Activated B cell treated with CpG ODN at 0.5 μM for 24 hours (primary cell): ENCODE data around the gene BCL10. TPM values are rescaled to one million over a fixed set of nuclear protein-coding genes. Genes with fewer than 3 reads are reported as not detected.

Source experiments
- ATAC-seq: fragments of 200-7000 bp; cut with Tn5 transposase; one replicate; pipeline ENCODE4 v1.10.0; 2021; ENCODE audit warnings: low read depth, mild to moderate bottlenecking, moderate library complexity
- CTCF ChIA-PET: fragments of 350-600 bp; sonication (Branson Sonifier 250); formaldehyde crosslinking; loops from one replicate; lab custom pipeline; 2021; ENCODE audit warnings: antibody characterized with exemption; lab: Charles Lee
- POLR2A ChIA-PET: fragments of 350-600 bp; sonication (Branson Sonifier 250); formaldehyde crosslinking; loops from one replicate; lab custom pipeline; 2021; ENCODE audit warnings: antibody characterized with exemption; lab: Charles Lee
- DNase-seq: peaks from one replicate; pipeline ENCODE4 v3.0.0; 2022
- H3K27ac Mint-ChIP-seq: one replicate; pipeline ENCODE4 v1.8.0; 2020; ENCODE audit warnings: mixed read lengths
- H3K27me3 Mint-ChIP-seq: one replicate; pipeline ENCODE4 v1.8.0; 2021; ENCODE audit warnings: mixed read lengths
- H3K36me3 Mint-ChIP-seq: one replicate; pipeline ENCODE4 v1.8.0; 2021; ENCODE audit warnings: low read depth, mixed read lengths
- H3K4me1 Mint-ChIP-seq: one replicate; pipeline ENCODE4 v1.8.0; 2021; ENCODE audit warnings: mixed read lengths
- H3K4me3 Mint-ChIP-seq: one replicate; pipeline ENCODE4 v1.8.0; 2020; ENCODE audit warnings: mild to moderate bottlenecking, mixed read lengths
- H3K9me3 Mint-ChIP-seq: one replicate; pipeline ENCODE4 v1.8.0; 2020; ENCODE audit warnings: mixed read lengths
- intact Hi-C: fragments of 100-400 bp; cut with micrococcal nuclease; formaldehyde crosslinking; loops from one replicate; pipeline ENCODE4 v1.15.1; 2024
- total RNA-seq: library from RNA; stranded (reverse); gene quantifications from 2 replicates; pipeline ENCODE4 v1.2.3, GENCODE V29; 2022
- TF ChIP-seq, protein P1 (sequence below): fragments of 200-600 bp; IDR thresholded peaks from one replicate; pipeline ENCODE4 v1.8.0; 2022; ENCODE audit warnings: antibody characterized with exemption, mild to moderate bottlenecking

BCL10 gene
- total RNA-seq, 1 donor from 2014 or later: 52.5 TPM

DNA sequence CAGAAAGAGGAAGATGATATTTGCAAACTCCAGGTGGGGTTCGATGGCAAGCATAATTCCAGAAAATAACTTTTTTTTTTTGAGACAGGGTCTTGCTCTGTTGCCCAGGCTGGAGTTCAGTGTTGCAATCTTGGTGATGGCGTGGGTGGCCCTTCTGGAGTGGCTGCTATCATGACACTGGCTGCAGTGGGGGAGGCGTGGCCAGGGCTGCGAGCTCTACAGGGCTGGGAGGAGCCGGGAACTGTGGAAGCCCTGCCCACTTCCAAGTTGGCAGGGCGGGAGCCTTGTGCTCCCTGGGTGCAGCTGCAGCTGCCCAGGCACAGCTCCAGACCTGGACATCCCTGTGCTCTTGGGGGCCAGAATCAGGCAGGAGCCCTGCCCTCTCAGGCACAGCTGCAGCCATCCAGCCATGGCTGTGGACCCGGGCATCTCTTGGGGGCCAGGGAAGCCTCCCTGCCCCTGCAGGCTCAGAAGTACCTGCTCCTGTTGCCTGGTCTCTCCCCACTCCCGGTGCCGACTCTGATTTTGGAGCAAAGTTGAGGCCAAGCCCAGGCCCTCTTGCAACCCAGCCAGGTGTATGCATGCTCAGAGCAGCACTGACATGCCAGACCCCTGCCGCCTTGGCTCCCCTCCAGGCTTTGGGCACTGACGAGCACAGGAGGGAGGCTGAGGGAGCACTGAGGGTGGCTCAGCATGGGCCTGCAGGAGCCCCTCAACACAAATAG lies 7.2 kb upstream of the BCL10 start:
- Mint-ChIP-seq H3K27me3 (no peaks in the 10 kb centered on the region), H3K4me1 (peaks cover 11% of the 10 kb centered on the region), H3K27ac (no peak overlapping the region), H3K4me3 (no peak overlapping the region), H3K36me3 (peaks cover 15% of the 10 kb centered on the region), H3K9me3 (no peaks in the 10 kb centered on the region)
- DNase-seq: no peak
- ATAC-seq: no peak
- TF ChIP-seq, protein P1, sequence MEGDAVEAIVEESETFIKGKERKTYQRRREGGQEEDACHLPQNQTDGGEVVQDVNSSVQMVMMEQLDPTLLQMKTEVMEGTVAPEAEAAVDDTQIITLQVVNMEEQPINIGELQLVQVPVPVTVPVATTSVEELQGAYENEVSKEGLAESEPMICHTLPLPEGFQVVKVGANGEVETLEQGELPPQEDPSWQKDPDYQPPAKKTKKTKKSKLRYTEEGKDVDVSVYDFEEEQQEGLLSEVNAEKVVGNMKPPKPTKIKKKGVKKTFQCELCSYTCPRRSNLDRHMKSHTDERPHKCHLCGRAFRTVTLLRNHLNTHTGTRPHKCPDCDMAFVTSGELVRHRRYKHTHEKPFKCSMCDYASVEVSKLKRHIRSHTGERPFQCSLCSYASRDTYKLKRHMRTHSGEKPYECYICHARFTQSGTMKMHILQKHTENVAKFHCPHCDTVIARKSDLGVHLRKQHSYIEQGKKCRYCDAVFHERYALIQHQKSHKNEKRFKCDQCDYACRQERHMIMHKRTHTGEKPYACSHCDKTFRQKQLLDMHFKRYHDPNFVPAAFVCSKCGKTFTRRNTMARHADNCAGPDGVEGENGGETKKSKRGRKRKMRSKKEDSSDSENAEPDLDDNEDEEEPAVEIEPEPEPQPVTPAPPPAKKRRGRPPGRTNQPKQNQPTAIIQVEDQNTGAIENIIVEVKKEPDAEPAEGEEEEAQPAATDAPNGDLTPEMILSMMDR: no peak
- ChIA-PET CTCF (no interaction called here), POLR2A (interaction anchor here (2.3 kb wide), 1 partner anchor 7 kb away, joined by 11 read pairs; the partner anchor contains the start of gene BCL10)
- intact Hi-C loops: no loop called here

DNA sequence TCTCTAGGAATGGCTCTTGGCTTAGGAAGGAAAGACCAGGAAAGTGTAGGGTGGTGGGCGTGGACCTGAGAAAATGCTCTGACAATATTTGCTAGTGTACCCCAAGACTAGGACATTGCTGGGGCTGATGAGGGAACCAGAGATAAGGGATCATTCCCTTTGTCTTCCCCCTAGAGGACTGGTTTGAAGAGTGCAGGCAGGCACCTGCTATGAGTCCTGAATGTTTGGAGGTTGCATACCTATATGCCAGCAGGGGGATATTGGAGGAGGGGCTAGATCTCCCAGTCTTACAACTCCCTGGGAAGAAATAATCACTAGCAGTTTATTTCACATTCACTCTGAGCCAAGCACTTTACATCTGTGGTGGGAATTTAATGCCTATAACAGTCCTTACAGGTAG lies 6.0 kb upstream of the BCL10 start:
- ChIA-PET POLR2A (no interaction called here), CTCF (no interaction called here)
- H3K9me3 Mint-ChIP-seq: no peaks in the 10 kb centered on the region
- intact Hi-C loops: no loop called here
- no peaks in the 10 kb centered on the region for H3K27me3 Mint-ChIP-seq
- peaks cover 15% of the 10 kb centered on the region for H3K36me3 Mint-ChIP-seq
- TF ChIP-seq, protein P1: no peak
- no peak overlapping the region for H3K4me3 Mint-ChIP-seq
- no peak for DNase-seq
- peaks cover 13% of the 10 kb centered on the region for H3K4me1 Mint-ChIP-seq
- no peak overlapping the region for H3K27ac Mint-ChIP-seq
- no peak for ATAC-seq

DNA sequence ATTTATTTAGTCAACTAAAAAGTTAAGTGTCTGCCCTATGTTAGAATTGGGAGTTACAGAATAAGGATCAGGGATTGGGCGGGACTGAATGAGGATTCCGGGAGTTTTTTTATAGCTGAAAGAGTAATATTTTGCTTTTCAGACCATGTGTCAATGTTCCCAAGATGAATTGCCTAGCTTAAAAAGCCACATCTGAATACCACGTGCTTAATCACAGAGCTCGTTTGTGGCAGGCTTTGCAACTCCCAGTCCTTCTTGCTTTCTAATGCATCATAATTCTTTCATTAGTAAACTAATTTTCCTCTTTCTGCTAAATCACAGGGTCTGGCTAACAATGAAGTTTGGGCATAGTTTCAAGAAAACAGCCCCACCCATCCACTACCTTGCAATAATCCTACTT lies 4.2 kb upstream of the BCL10 start:
- H3K27me3 Mint-ChIP-seq: no peaks in the 10 kb centered on the region
- no peak overlapping the region for H3K27ac Mint-ChIP-seq
- intact Hi-C loops: no loop called here
- no peak for DNase-seq
- H3K4me1 Mint-ChIP-seq: peaks cover 22% of the 10 kb centered on the region
- peaks cover 13% of the 10 kb centered on the region for H3K36me3 Mint-ChIP-seq
- TF ChIP-seq, protein P1: no peak
- POLR2A ChIA-PET: no interaction called here
- no peaks in the 10 kb centered on the region for H3K9me3 Mint-ChIP-seq
- CTCF ChIA-PET: no interaction called here
- no peak overlapping the region for H3K4me3 Mint-ChIP-seq
- no peak for ATAC-seq

DNA sequence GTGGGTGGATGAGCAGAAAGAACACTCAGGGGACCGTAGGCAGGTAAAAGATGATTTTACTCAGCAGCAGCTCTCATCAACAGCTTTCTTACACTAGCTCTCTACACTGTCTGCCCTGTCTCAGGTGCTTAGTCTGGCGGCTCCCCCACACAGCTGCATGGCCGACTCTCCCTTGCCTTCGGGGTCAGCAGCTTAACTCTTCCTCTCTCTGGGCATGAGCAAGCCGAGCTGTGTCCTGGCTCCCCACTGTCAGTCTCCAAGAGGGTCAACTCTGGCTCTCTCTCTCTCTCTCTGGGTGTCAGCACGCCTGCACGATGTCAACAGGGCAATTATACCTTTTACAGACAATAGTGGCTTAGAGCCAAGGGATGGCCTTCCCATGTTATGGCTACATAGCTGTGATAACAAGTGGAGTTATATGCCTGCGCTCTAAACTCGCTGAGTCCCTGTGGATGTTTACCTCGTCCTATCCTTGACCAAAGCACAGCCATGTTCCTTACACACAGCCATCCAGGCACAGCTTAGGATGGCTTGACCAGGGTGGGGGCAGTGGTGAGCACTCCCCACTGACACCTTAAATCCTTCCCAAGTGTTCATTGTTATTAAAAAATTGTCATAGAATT lies 3.1 kb upstream of the BCL10 start:
- TF ChIP-seq, protein P1: no peak
- Mint-ChIP-seq H3K4me3 (no peak overlapping the region), H3K9me3 (no peaks in the 10 kb centered on the region), H3K27ac (peak overlapping the region; percentile 20), H3K27me3 (no peaks in the 10 kb centered on the region), H3K4me1 (peaks cover 32% of the 10 kb centered on the region), H3K36me3 (peaks cover 19% of the 10 kb centered on the region)
- POLR2A ChIA-PET: no interaction called here
- CTCF ChIA-PET: interaction anchor here (1.0 kb wide), 1 partner anchor 335 kb away, joined by 4 read pairs; no protein-coding TSS in a partner anchor
- ATAC-seq (no peak), DNase-seq (no peak)
- intact Hi-C loops: loop anchor here (5.0 to 10.0 kb wide), 8 partner anchors 425 to 1423 kb away; partner anchors contain the start of genes CTBS, PRKACB, SH3GLB1 and TTLL7

DNA sequence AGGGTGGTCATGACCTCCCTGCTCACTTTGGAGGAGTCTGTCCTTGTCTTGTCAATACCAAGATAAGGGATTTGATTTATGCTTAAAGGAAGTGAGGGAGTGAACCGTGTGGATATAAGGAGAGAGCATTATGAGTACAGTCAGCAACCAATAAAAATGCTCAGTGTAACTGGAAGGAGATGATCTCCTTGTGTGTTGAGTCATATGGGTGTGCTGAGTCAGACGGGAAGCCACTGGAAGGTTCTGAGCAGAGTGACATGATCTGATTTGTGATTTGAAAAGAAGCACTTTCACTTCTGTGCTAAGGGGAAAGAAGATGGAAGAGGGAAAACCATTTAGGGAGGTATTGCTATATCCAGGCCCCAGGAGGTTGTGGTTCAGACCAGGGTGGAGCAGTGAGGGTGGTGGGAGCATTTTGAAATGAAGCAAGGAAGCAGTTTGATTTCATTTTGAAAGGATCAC lies 2.5 kb upstream of the BCL10 start:
- Mint-ChIP-seq H3K36me3 (peaks cover 23% of the 10 kb centered on the region), H3K4me3 (peak overlapping the region; percentile 2), H3K27me3 (no peaks in the 10 kb centered on the region), H3K27ac (peak overlapping the region; percentile 20), H3K4me1 (peaks cover 39% of the 10 kb centered on the region), H3K9me3 (no peaks in the 10 kb centered on the region)
- POLR2A ChIA-PET: no interaction called here
- CTCF ChIA-PET: interaction anchor here (1.0 kb wide), 1 partner anchor 334 kb away, joined by 4 read pairs; no protein-coding TSS in a partner anchor
- no peak for DNase-seq
- no peak for ATAC-seq
- TF ChIP-seq, protein P1: no peak
- intact Hi-C loops: loop anchor here (5.0 to 10.0 kb wide), 8 partner anchors 426 to 1423 kb away; partner anchors contain the start of genes CTBS, PRKACB, SH3GLB1 and TTLL7
